Peyer's patch (tissue), 4 donors: ENCODE measurements around the gene RPTOR. TPM values are rescaled to one million over a fixed set of nuclear protein-coding genes. Genes with fewer than 3 reads are reported as not detected.
A peak's percentile ranks its signal among the peaks of the same experiment; 100 is the strongest.
"Not testable (repeated sequence)": the region's sequence is repeated elsewhere in the genome, so short reads cannot be mapped to it uniquely, and the experiment has no call there.

Experiments used
- DNase-seq, 3 donors: peaks; one replicate each; pipeline ENCODE4 v3.0.0-alpha.2; 2017 to 2019
- H3K27ac ChIP-seq, 4 donors: fragments of 200-600 bp; sonication (generic); one replicate each; pipeline ENCODE4 v1.5.1; 2016 to 2019
- H3K27me3 ChIP-seq, 2 donors: fragments of 200-600 bp; sonication (generic); one replicate each; pipeline ENCODE4 v1.5.1; 2019
- H3K36me3 ChIP-seq, 3 donors: fragments of 200-600 bp; sonication (generic); one replicate each; pipeline ENCODE4 v1.5.1; 2016 to 2019
- H3K4me1 ChIP-seq, 4 donors: fragments of 200-600 bp; sonication (generic); one replicate each; pipeline ENCODE4 v1.5.1; 2016 to 2019
- H3K4me3 ChIP-seq, 4 donors: fragments of 200-600 bp; sonication (generic); 1 replicate in 3 of 4; 2 replicates in 1 of 4; pipeline ENCODE4 v1.5.1; 2016 to 2019; ENCODE audit warnings: mild to moderate bottlenecking in 1 of 4
- H3K9me3 ChIP-seq, 4 donors: fragments of 200-600 bp; sonication (generic); one replicate each; pipeline ENCODE4 v1.5.1; 2016 to 2019; ENCODE audit warnings: mild to moderate bottlenecking in 1 of 4
- POLR2A ChIP-seq, 2 donors: fragments of 450-650 bp; IDR thresholded peaks; one replicate each; pipeline ENCODE4 v1.5.1; 2017; ENCODE audit warnings: antibody characterized with exemption in 2 of 2, mild to moderate bottlenecking in 2 of 2, moderate library complexity in 2 of 2
- total RNA-seq, 4 donors: library from RNA; depleted of rRNA; stranded (reverse); fragments of >200 nt; gene quantifications; one replicate each; pipeline ENCODE4 v1.1.0, GENCODE V29; 2016
- TF ChIP-seq, protein P1 (sequence below), 6 experiments: fragments of 450-650 bp in 4 of 6; fragments of 200-600 bp in 2 of 6; sonication (generic) in 1 of 6; IDR thresholded peaks; one replicate each; pipeline ENCODE4 v1.5.1; 2017 to 2019; ENCODE audit warnings: antibody characterized with exemption in 6 of 6, mild to moderate bottlenecking in 3 of 6, moderate library complexity in 1 of 6

Gene RPTOR
- total RNA-seq, 4 donors from 2014 or later = 42.4 to 73.6 (median 64.2) TPM

DNA sequence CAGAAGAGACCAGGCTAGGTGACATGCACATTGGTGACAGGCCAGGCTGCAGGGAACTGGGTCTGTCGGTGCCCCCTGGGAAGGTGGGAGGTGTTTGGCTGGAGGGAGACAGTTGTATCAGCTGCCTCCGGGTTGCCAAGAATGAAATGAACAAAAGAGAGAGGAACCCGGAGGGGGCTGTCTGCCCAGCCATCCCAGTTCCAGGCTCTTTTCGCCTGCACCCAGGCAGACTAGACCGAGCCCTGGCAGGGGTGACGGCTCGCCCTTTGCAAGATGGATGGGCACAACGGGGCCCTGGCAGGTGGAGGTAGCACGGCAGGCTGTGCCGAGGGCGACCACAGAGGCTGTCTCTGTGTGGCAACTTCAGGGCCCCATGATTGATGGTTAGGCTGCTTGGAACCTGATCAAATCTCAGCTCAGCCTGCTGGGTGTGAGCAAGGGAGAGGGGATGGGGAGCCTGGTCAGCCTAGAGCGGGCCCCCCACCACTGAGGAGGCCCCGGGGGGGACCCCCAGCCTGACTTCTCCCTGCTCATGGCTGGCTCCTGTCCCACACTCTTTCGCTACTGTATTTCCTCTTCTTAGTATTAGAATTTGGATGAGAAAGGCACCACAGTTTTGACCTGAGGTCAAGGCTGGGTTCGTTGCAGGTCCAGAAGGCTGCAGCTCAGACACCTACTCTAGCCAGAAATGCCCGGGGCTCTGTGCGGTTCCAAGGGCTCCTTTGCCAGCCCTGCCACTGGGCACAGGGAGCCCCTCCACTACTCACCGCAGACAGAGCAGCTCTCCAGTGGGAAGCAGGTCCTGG is 328.1 kb downstream of the RPTOR start:
- TF ChIP-seq, protein P1, sequence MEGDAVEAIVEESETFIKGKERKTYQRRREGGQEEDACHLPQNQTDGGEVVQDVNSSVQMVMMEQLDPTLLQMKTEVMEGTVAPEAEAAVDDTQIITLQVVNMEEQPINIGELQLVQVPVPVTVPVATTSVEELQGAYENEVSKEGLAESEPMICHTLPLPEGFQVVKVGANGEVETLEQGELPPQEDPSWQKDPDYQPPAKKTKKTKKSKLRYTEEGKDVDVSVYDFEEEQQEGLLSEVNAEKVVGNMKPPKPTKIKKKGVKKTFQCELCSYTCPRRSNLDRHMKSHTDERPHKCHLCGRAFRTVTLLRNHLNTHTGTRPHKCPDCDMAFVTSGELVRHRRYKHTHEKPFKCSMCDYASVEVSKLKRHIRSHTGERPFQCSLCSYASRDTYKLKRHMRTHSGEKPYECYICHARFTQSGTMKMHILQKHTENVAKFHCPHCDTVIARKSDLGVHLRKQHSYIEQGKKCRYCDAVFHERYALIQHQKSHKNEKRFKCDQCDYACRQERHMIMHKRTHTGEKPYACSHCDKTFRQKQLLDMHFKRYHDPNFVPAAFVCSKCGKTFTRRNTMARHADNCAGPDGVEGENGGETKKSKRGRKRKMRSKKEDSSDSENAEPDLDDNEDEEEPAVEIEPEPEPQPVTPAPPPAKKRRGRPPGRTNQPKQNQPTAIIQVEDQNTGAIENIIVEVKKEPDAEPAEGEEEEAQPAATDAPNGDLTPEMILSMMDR (IDR thresholded peaks at IDR 0.05) = no peak
- TF ChIP-seq POLR2A (IDR thresholded peaks at IDR 0.05) = no peak
- H3K36me3 ChIP-seq = no peaks in the 10 kb centered on the region
- DNase-seq = peak in 1 of 3 donors; percentile 29
- no peaks in the 10 kb centered on the region for H3K9me3 ChIP-seq
- H3K27ac ChIP-seq = no peak overlapping the region
- no peaks in the 10 kb centered on the region for H3K27me3 ChIP-seq
- H3K4me1 ChIP-seq = peaks cover 0 to 12% (median 1%) of the 10 kb centered on the region in 4 donors
- no peak overlapping the region for H3K4me3 ChIP-seq

DNA sequence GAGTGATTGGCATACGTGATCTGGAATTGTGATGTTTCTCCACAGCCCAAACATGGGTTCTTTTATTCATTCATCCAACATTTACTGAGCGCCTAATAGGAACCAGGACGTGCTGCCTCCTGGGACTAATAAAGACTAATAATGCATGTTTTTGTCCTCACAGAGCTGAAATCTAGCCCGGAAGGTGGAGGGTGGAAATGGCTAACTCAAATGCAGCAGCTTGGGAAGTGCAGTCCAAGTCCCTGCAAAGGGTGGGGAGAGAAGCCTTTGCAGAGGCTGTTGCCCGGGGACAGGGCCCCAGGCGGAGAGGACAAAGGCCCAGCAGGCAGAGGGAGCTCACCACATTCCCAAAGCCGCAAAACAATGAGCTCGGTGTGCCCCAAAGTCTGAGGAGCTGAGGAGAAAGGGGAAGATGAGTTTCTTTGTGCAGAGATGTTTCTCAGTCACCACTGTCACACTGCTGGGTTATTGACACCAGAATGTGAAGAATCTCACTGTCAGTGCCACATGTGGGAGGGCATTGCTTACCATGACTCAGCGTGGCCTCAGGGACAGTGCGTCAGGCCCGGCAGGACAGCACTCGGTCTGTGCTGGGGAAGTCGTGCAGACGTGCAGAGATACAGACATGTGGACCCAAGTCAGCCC is 328.8 kb downstream of the RPTOR start:
- peak in 2 of 3 donors; percentile 22 to 25 for DNase-seq

DNA sequence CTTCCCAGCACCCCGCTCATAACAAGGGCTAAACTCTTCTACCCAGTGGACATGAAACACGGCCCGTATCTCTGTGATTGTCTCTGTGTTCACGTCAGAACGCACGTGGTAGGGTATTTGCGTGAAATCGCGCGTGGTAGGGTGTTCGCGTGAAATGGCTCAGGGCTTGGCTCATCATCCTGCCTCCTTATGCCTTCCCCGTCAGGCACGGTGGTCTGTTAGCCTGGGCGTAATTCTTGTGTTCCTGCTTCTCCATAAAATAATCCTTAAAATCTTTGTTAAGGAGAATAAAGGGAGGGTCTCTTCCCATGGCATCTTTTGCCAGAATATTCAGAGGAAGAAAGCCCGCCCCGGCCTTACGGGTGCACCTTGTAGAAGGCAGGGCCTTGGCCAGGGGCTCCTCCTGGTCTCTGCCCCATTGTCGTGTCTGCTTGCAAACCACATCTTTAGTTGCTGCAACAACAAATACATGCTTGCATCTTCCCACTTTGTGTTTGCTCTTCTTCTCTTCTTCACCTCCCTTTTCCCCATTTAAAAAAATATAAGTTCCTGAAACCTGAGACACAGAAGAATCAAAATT is 330.3 kb downstream of the RPTOR start:
- H3K4me1 ChIP-seq = peaks cover 0 to 15% (median 3%) of the 10 kb centered on the region in 4 donors
- no peaks in the 10 kb centered on the region for H3K9me3 ChIP-seq
- no peak for TF ChIP-seq POLR2A (IDR thresholded peaks at IDR 0.05)
- TF ChIP-seq, protein P1 (IDR thresholded peaks at IDR 0.05) = no peak
- H3K27me3 ChIP-seq = no peaks in the 10 kb centered on the region
- H3K27ac ChIP-seq = no peak overlapping the region
- no peak overlapping the region for H3K4me3 ChIP-seq
- H3K36me3 ChIP-seq = peaks cover 0 to under 1% (median 0%) of the 10 kb centered on the region in 3 donors
- DNase-seq = peak in 2 of 3 donors; percentile 13 to 32

More for the DNA sequence above, 328.8 kb downstream of the RPTOR start:
- H3K36me3 ChIP-seq = no peaks in the 10 kb centered on the region
- H3K27ac ChIP-seq = no peak overlapping the region
- H3K4me3 ChIP-seq = no peak overlapping the region
- H3K4me1 ChIP-seq = peaks cover 0 to 15% (median 3%) of the 10 kb centered on the region in 4 donors
- H3K9me3 ChIP-seq = no peaks in the 10 kb centered on the region
- no peak for TF ChIP-seq POLR2A (IDR thresholded peaks at IDR 0.05)
- TF ChIP-seq, protein P1 (IDR thresholded peaks at IDR 0.05) = no peak
- H3K27me3 ChIP-seq = no peaks in the 10 kb centered on the region

DNA sequence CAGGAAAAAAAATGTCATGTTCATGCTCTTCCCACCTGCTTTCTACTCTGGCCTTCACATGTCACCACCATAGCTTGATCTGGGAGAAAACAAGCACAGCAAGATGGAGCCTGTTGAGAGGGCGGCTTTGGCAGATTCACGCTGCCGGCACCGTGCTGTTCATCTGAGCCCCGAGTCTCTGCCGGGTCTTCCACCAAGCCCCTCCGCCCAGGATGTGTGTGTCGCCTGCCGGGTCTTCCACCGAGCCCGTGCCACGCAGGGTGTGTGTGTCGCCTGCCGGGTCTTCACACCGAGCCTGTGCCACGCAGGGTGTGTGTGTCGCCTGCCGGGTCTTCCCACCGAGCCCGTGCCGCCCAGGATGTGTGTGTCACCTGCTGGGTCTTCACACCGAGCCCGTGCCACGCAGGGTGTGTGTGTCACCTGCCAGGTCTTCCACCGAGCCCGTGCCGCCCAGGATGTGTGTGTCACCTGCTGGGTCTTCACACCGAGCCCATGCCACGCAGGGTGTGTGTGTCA is 330.9 kb downstream of the RPTOR start:
- H3K36me3 ChIP-seq, H3K9me3 ChIP-seq, H3K27me3 ChIP-seq, H3K4me3 ChIP-seq, H3K27ac ChIP-seq: not testable (repeated sequence)
- H3K4me1 ChIP-seq = peaks cover 0 to 15% (median 3%) of the 10 kb centered on the region in 4 donors
- DNase-seq = peak in 2 of 3 donors; percentile 7 to 26

DNA sequence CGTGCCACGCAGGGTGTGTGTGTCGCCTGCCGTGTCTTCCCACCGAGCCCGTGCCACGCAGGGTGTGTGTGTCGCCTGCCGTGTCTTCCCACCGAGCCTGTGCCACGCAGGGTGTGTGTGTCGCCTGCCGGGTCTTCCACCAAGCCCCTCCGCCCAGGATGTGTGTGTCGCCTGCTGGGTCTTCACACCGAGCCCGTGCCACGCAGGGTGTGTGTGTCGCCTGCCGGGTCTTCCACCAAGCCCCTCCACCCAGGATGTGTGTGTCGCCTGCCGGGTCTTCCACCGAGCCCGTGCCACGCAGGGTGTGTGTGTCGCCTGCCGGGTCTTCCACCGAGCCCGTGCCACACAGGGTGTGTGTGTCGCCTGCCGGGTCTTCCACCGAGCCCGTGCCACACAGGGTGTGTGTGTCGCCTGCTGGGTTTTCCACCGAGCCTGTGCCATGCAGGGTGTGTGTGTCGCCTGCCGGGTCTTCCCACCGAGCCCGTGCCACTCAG is 331.9 kb downstream of the RPTOR start:
- H3K27me3 ChIP-seq, DNase-seq, H3K9me3 ChIP-seq: not testable (repeated sequence)
- Histone ChIP-seq H3K4me1 (peaks cover 0 to 15% (median 3%) of the 10 kb centered on the region in 4 donors), H3K27ac (peak overlapping the region in 1 of 4 donors; percentile 65), H3K4me3 (peak overlapping the region in 1 of 4 donors; percentile 24), H3K36me3 (peaks cover 0 to 14% (median 0%) of the 10 kb centered on the region in 3 donors)

DNA sequence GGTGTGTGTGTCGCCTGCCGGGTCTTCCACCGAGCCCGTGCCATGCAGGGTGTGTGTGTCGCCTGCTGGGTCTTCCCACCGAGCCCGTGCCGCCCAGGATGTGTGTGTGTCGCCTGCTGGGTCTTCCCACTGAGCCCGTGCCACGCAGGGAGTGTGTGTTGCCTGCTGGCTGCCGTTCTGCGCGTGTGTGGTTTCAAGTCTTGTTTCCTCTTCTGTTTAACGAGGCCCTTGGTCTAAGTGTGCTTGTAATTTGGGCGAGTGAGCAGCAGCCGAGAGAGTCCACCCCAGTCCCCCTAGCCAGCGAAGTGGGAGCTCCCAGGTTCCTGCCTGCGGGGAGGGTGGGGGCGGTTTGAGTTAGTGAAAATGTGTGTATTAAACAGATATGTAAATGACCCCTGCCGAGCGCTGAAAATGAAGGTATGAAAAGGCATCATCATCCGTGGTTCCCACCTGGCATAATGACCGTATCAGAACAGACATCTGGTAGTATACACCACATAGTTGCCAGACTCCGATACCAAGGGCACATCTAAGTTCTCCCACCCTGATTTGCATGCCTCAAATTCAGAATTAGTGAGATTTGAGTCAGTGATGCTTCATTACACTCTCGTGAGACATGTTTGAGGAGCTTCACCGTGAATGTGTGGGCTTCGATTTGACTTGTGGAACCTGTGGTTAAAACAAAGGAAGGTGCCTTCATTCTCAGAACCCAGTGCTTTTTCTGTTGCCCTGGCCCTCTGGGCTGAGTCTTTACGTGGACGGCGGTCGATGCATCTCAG is 332.5 kb downstream of the RPTOR start:
- H3K36me3 ChIP-seq = peaks cover 0 to 19% (median 0%) of the 10 kb centered on the region in 3 donors
- H3K27ac ChIP-seq = peak overlapping the region in 2 of 4 donors; percentile 10 to 65
- H3K4me1 ChIP-seq = peaks cover 0 to 15% (median 3%) of the 10 kb centered on the region in 4 donors
- TF ChIP-seq POLR2A (IDR thresholded peaks at IDR 0.05) = no peak
- TF ChIP-seq, protein P1 (IDR thresholded peaks at IDR 0.05) = no peak
- H3K4me3 ChIP-seq = peak overlapping the region in 2 of 4 donors; percentile 9 to 24
- H3K9me3 ChIP-seq = no peaks in the 10 kb centered on the region
- H3K27me3 ChIP-seq = no peaks in the 10 kb centered on the region
- peak; percentile 39 to 56 (median 56) for DNase-seq
